H7 (cell line): ENCODE measurements around the gene PABPC1L2A. TPM values are rescaled to one million over a fixed set of nuclear protein-coding genes. Genes with fewer than 3 reads are reported as not detected.

Experiments used
- total RNA-seq: library from RNA; depleted of rRNA; stranded (reverse); fragments of >200 nt; shearing (Covaris generic); gene quantifications from 2 replicates; pipeline ENCODE4 v1.2.3, GENCODE V29; 2014; rRNA removed

PABPC1L2A gene
- total RNA-seq, 1 experiment from 2014 or later, result 0.03 TPM

Other genes starting within 250 kb of the PABPC1L2A start
- not detected in 2 replicates for gene FAM236C, start 166.9 kb downstream of the PABPC1L2A start, total RNA-seq
- gene FAM236A, start 141.3 kb downstream of the PABPC1L2A start, total RNA-seq, result not detected in 2 replicates
- gene DMRTC1, start 135.7 kb downstream of the PABPC1L2A start, total RNA-seq, result not detected in 2 replicates
- 0.11 and 0.17 TPM in 2 replicates for gene PABPC1L2B, start 76.6 kb downstream of the PABPC1L2A start, total RNA-seq
- 12.2 and 12.5 TPM in 2 replicates for gene NAP1L2, start 135.3 kb upstream of the PABPC1L2A start, total RNA-seq